ENCODE results near the gene SLC31A1.

The SLC31A1 gene

DNA sequence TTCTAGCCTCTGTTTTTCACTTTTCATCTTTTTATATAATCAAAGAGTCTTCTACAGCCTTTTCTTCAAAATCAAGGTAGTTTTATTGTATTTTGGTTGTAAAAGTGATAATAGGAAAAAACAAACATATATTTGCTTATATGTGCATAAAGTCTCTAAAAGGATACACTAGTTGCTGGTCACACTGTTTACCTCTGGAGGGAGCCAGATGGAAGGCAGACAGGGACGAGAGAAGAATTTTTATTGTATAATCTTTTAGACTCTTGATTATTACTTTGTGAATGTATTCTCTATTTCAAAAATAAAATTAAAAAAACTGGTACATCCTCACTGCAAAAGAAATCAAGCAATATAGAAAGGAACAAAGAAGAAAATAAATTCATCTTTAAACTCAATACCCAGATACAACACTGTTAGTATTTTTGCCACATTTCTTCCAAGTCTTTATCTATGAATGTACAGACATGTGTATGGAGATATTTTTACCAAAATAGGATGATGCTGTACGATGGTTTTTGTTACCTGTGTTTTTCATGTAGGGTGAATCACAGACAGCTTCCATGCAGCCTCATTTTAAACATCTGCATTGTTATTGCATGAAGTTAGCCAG, 88.0 kb downstream of the SLC31A1 start:
- no peak for DNase-seq

DNA sequence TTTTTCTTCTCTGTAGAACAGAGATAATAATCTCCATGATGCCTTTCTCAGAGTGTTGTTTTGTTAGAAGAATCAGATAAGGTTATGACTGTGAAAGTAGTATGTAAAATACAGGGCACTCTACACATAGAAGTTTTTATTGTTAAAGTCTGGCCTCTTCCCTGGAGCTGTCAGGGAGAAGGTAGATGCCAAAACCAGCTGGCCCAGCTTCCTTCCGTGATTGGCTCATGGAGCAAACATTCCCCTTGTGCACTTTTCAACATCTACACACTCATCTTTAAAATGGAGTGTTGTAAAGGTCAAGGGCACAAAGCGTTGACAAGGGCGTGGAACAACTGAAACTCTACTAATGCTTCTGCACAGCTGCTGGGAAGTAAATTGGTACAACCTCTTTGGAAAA, 89.2 kb downstream of the SLC31A1 start:
- no peak for DNase-seq

DNA sequence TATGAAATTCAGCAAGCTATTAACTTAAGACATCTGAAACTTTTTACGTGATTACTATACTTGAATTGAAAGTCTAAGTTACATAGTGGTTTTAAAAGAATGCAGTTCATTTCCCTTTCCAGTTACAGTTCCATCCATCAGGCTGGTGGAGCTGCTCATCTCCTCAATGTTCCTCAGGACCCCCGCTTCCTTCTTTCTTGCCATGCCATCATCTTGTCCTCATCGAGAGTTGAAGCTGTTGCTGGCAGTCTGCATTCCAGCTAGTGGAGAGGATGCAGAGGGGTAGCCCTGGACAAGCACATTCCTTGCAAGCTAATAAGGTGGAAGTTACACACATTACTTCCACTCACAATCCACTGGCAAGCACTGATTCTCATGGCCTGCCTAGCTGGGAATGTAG, 90.6 kb downstream of the SLC31A1 start:
- no peak for DNase-seq

DNA sequence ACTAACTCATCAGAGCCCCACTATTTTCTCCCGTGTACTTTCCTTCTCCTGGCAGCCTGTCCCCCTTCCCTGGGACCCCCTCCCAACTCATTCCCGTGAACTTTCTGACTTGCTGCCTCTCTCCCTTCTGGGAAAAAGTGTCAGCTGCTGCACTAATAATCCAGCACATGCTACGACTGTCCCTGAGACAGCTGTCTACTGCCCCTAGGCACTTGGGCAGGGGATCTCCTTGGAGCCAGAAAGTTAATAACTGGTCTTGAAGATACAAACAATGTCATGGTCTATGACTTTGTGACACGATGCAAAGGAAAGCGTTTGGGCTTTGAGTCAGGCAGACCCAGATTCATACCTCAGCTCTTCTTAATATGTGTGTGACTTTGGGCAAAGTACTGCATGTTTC, 91.9 kb downstream of the SLC31A1 start:
- DNase-seq, result no peak

Measured in SIG-M5 (cell line).